ENCODE data around the gene RNF222. TPM values are rescaled to one million over a fixed set of nuclear protein-coding genes. Genes with fewer than 3 reads are reported as not detected.
A peak's percentile ranks its signal among the peaks of the same experiment; 100 is the strongest.
"Not testable (repeated sequence)": the region's sequence is repeated elsewhere in the genome, so short reads cannot be mapped to it uniquely, and the experiment has no call there.

RNF222 gene
- total RNA-seq, 2 experiments from 2014 or later: 0.12 to 0.20 TPM

DNA sequence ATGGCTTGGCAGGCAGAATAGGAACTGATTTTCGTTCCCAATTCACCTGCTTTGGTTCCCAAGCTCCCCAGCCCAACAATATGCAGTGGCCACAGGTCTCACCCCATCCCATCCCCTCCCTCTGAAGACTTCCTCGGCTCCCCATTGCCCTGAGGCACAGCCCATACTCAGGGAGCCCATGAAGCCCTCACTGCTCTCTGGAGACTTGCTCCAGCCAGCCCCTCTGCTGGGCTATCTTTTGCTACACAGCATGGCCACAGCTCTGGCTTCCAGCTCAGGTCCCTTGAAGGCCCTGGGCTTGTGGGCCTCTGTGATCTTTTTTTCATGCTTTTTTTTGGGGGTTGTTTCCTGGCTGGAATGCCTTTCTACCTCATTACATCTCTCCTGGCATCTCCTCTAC is 8.5 kb upstream of the RNF222 start:
- Mint-ChIP-seq H3K27me3 (peaks cover 22% of the 10 kb centered on the region), H3K9me3 (ENCODE audit: low read depth) (no peaks in the 10 kb centered on the region), H3K4me1 (peaks cover 12% of the 10 kb centered on the region), H3K27ac (no peak overlapping the region), H3K4me3 (no peak overlapping the region), H3K36me3 (no peaks in the 10 kb centered on the region)
- DNase-seq (no peak), ATAC-seq (no peak)
- CTCF ChIA-PET: interaction anchor here (0.6 to 1.4 kb wide), 3 partner anchors 16 to 199 kb away, joined by 3 to 6 read pairs (median 3); no protein-coding TSS in a partner anchor

DNA sequence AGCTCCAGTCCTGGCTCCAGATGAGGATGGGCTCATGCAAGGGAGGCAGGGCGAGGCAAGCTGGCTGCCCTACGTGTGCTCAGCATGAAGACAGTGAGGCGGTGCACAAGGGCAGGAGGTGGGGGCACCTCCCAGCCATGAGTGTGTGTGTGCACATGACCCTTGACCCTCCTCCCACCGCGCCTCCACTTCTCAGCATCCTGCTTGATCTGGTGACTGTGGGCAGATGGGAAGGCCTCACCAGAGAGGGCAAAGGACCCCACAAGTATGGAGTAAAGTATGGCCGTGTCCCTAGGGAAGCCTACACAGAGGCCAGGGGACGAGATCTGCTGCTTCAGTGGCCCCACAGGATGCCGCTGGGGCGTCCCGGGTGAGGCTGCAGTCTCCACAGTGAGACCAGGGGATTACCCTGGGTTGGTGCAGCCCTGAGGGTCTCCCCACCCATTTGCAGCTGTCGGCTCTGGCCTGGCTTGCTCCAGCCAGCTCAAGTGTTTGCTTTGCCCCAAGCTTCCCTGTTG is 7.9 kb upstream of the RNF222 start:
- no peak overlapping the region for H3K4me3 Mint-ChIP-seq
- ATAC-seq (no peak), DNase-seq (no peak)
- CTCF ChIA-PET: interaction anchor here (1.3 to 1.4 kb wide), 2 partner anchors 16 to 19 kb away, joined by 3 to 6 read pairs; no protein-coding TSS in a partner anchor
- H3K9me3 Mint-ChIP-seq (ENCODE audit: low read depth): no peaks in the 10 kb centered on the region
- peaks cover 23% of the 10 kb centered on the region for H3K27me3 Mint-ChIP-seq
- peaks cover 12% of the 10 kb centered on the region for H3K4me1 Mint-ChIP-seq
- no peaks in the 10 kb centered on the region for H3K36me3 Mint-ChIP-seq
- H3K27ac Mint-ChIP-seq: no peak overlapping the region

DNA sequence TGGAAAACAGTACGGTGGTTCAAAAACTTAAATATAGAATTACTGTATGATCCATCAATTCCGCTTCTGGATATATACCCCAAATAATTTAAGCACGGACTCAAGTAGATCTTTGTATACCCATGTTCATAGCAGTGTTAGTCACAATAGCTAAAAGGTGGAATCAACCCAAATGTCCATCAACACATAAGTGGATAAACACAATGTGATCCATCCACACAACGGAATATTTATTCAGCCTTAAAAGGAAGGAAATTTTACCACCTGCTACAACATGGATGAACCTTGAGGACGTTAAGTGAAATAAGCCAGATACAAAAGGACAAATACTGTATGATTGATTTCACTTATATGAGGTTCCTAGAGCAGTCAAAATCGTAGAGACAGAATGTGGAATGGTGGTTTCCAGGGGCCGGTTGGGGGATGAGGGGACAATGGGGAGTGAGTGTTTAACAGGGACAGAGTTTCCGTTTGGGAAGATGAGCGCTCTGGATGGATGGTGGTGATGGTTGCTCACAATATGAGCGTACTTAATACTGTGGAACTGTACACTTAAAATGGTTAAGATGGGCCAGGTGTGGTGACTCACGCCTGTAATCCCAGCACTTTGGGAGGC is 5.4 kb upstream of the RNF222 start:
- Mint-ChIP-seq H3K27me3 (peaks cover 25% of the 10 kb centered on the region), H3K9me3 (ENCODE audit: low read depth) (no peaks in the 10 kb centered on the region), H3K4me1 (peaks cover under 1% of the 10 kb centered on the region), H3K27ac (no peak overlapping the region), H3K4me3 (no peak overlapping the region), H3K36me3 (no peaks in the 10 kb centered on the region)
- DNase-seq (no peak), ATAC-seq (no peak)
- CTCF ChIA-PET: no interaction called here

DNA sequence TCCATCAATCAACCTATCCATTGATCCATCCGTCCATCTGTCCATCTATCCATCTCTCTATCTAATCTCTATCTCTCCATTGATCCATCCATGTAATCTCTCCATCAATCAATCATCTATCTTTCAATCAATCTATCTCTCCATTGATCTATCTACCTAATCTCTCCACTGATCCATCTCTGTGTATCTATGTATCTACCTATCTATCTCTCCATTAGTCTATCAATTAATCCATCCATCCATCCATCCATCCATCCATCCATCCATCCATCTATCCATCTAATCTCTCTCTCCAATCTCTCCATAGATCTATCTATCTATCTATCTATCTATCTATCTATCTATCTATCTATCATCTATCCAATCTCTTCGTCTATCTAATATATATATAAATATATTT is 3.5 kb upstream of the RNF222 start:
- H3K9me3 Mint-ChIP-seq (ENCODE audit: low read depth): no peaks in the 10 kb centered on the region
- peaks cover 32% of the 10 kb centered on the region for H3K27me3 Mint-ChIP-seq
- H3K27ac Mint-ChIP-seq: no peak overlapping the region
- ATAC-seq (no peak), DNase-seq (no peak)
- no peaks in the 10 kb centered on the region for H3K36me3 Mint-ChIP-seq
- CTCF ChIA-PET: no interaction called here
- H3K4me3 Mint-ChIP-seq: no peak overlapping the region
- H3K4me1 Mint-ChIP-seq: no peaks in the 10 kb centered on the region

DNA sequence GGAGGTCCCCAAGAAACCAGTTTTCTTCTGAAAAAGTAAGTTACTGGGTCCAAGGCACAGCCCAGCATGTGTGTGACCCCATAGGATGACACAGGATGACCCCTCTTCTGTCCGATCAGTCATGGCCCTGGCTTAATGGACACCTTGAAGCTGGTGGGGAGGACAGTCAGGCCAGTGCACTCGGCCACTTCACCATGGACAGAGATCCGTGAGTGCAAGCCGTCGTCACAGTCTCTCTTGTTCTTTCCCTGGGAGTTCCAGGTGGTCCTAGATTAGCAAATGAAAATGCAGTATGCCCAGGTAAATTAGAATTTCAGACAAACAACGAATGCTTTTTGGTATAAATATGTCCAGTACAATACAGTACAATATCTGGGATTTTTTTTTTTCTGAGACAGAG is 1.4 kb upstream of the RNF222 start:
- H3K36me3 Mint-ChIP-seq: peaks cover 2% of the 10 kb centered on the region
- H3K9me3 Mint-ChIP-seq (ENCODE audit: low read depth): no peaks in the 10 kb centered on the region
- CTCF ChIA-PET: interaction anchor here (0.8 kb wide), 1 partner anchor 11 kb away, joined by 3 read pairs; no protein-coding TSS in a partner anchor
- H3K27me3 Mint-ChIP-seq: peaks cover 44% of the 10 kb centered on the region
- DNase-seq (no peak), ATAC-seq (no peak)
- H3K4me3 Mint-ChIP-seq: no peak overlapping the region
- peaks cover 2% of the 10 kb centered on the region for H3K4me1 Mint-ChIP-seq
- no peak overlapping the region for H3K27ac Mint-ChIP-seq

DNA sequence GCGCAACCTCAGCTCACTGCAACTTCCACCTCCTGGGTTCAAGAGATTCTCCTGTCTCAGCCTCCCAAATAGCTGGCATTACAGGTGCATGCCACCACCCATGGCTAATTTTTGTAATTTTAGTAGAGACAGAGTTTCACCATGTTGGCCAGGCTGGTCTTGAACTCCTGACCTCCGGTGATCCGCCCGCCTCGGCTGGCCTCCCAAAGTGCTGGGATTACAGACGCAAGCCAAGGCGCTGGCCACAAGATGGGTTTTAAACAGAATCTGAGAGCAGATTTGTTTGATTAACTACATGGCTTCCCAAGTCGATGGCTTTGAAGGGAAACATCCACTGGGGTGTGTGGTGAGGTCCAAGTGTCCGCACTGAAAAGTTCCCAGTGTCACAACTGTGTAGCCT is 3.1 kb downstream of the RNF222 start:
- ATAC-seq; H3K9me3 Mint-ChIP-seq (ENCODE audit: low read depth); DNase-seq; H3K4me3 Mint-ChIP-seq; H3K27ac Mint-ChIP-seq; H3K36me3 Mint-ChIP-seq: not testable (repeated sequence)
- Mint-ChIP-seq H3K4me1 (peaks cover 12% of the 10 kb centered on the region), H3K27me3 (peaks cover 26% of the 10 kb centered on the region)
- CTCF ChIA-PET: interaction anchor here (0.7 to 4.7 kb wide), 4 partner anchors 12 to 351 kb away, joined by 3 to 41 read pairs (median 8); partner anchors contain the start of genes KRABD2 and RPL26

DNA sequence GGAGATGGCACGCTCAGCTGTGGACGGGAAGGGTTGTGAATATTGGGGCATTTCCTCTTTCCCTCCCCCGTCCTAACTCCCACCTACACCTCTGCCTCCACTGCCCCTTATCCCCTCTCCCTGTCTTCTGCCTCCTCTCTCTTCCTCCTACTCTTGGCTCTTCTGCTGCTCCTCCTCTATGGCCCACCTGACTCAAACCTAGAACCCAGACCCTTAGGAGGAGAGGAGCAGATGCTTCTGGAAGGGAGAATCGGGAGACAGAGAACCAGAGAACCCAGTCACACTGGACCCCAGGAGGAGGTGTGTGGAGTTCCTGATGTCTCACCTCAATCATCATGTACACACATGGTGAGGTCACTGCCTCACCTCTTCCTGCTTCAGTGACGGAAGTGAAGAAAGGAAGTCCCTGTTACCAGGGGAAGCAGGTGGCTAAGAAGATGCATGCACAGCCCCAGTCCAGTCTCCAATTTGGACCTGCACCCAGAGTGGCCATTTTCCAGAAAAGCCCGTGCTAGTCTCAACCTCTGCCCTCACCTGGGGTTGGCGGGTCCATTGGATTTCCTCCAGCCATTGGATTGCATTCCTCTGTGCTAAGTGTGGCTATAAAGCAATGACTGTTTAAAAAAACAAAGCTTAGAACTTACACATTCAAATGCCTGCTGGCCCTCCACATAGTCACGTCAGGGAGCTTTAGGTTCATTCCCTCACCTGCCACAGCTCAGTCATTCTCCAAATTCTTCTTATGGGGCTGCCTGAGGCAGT is 4.0 kb downstream of the RNF222 start:
- Mint-ChIP-seq H3K4me3 (no peak overlapping the region), H3K27me3 (peaks cover 24% of the 10 kb centered on the region), H3K4me1 (peaks cover 12% of the 10 kb centered on the region), H3K27ac (peak overlapping the region; percentile 94), H3K36me3 (peaks cover 2% of the 10 kb centered on the region), H3K9me3 (ENCODE audit: low read depth) (no peaks in the 10 kb centered on the region)
- peak; percentile 80 for DNase-seq
- CTCF ChIA-PET: interaction anchor here (0.7 to 4.7 kb wide), 5 partner anchors 11 to 352 kb away, joined by 3 to 41 read pairs (median 4); partner anchors contain the start of genes KRABD2 and RPL26
- peak; percentile 94 for ATAC-seq

GRCh38 chr17:8392674-8393469 is 4.8 kb downstream of the RNF222 start:
- H3K4me1 Mint-ChIP-seq: peaks cover 19% of the 10 kb centered on the region
- H3K27me3 Mint-ChIP-seq: peaks cover 18% of the 10 kb centered on the region
- H3K4me3 Mint-ChIP-seq: no peak overlapping the region
- ATAC-seq (no peak), DNase-seq (no peak)
- CTCF ChIA-PET: interaction anchor here (0.6 to 4.7 kb wide), 3 partner anchors 10 to 600 kb away, joined by 3 to 41 read pairs (median 4); partner anchors contain the start of gene RPL26
- peaks cover 2% of the 10 kb centered on the region for H3K36me3 Mint-ChIP-seq
- no peaks in the 10 kb centered on the region for H3K9me3 Mint-ChIP-seq (ENCODE audit: low read depth)
- H3K27ac Mint-ChIP-seq: peak overlapping the region; percentile 94

DNA sequence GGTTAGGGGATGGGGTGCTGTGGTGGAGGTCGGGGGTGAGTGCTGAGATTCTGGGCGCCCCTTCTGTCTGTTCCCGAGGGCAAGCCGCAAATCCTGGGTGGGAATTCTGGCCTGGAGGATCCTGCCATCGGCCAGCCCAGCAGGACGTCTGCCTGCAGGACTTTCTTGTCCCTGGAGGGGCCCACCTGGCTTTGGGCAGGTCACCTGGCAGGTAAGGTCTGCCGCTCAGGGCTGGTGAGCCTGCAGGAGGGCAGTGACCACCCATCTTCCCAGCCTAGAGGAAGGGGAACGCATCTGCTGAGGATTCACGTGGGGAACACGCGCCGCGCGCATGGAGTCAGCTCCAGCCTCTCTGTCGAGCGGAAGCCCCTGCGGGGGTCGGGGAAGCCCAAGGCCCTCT is 5.4 kb downstream of the RNF222 start:
- peaks cover 2% of the 10 kb centered on the region for H3K36me3 Mint-ChIP-seq
- no peak overlapping the region for H3K27ac Mint-ChIP-seq
- H3K9me3 Mint-ChIP-seq (ENCODE audit: low read depth): no peaks in the 10 kb centered on the region
- H3K4me1 Mint-ChIP-seq: peaks cover 23% of the 10 kb centered on the region
- peaks cover 13% of the 10 kb centered on the region for H3K27me3 Mint-ChIP-seq
- H3K4me3 Mint-ChIP-seq: no peak overlapping the region
- no peak for ATAC-seq
- DNase-seq: no peak
- CTCF ChIA-PET: interaction anchor here (4.7 kb wide), 1 partner anchor 9 kb away, joined by 41 read pairs; the partner anchor contains the start of gene RPL26

- peaks cover 25% of the 10 kb centered on the region for H3K4me1 Mint-ChIP-seq
- CTCF ChIA-PET: interaction anchor here (0.8 to 4.7 kb wide), 2 partner anchors 9 to 18 kb away, joined by 3 to 41 read pairs; partner anchors contain the start of gene RPL26
- H3K9me3 Mint-ChIP-seq (ENCODE audit: low read depth): no peaks in the 10 kb centered on the region
- peaks cover 2% of the 10 kb centered on the region for H3K36me3 Mint-ChIP-seq
- peaks cover 13% of the 10 kb centered on the region for H3K27me3 Mint-ChIP-seq
- no peak overlapping the region for H3K4me3 Mint-ChIP-seq
- DNase-seq (no peak), ATAC-seq (no peak)
- H3K27ac Mint-ChIP-seq: no peak overlapping the region
Measured at GRCh38 chr17:8391711-8392110, 5.9 kb downstream of the RNF222 start.

- CTCF ChIA-PET: interaction anchor here (1.4 to 1.6 kb wide), 3 partner anchors 11 to 360 kb away, joined by 4 to 5 read pairs (median 5); partner anchors contain the start of gene KRABD2
Measured at GRCh38 chr17:8387914-8388651, 9.5 kb downstream of the RNF222 start.

GRCh38 chr17:8386841-8387240 is 10.8 kb downstream of the RNF222 start:
- Mint-ChIP-seq H3K27me3 (no peaks in the 10 kb centered on the region), H3K27ac (no peak overlapping the region), H3K4me1 (peaks cover 40% of the 10 kb centered on the region), H3K9me3 (ENCODE audit: low read depth) (no peaks in the 10 kb centered on the region), H3K4me3 (no peak overlapping the region), H3K36me3 (peaks cover 11% of the 10 kb centered on the region)
- DNase-seq (no peak), ATAC-seq (no peak)
- CTCF ChIA-PET: interaction anchor here (0.7 to 1.9 kb wide), 6 partner anchors 10 to 570 kb away, joined by 3 to 10 read pairs (median 4); partner anchors contain the start of gene KRABD2

More at GRCh38 chr17:8387914-8388651, 9.5 kb downstream of the RNF222 start:
- ATAC-seq: no peak
- H3K4me3 Mint-ChIP-seq: no peak overlapping the region
- peaks cover 32% of the 10 kb centered on the region for H3K4me1 Mint-ChIP-seq
- no peaks in the 10 kb centered on the region for H3K9me3 Mint-ChIP-seq (ENCODE audit: low read depth)
- peak; percentile 56 for DNase-seq
- peak overlapping the region; percentile 44 for H3K27ac Mint-ChIP-seq
- H3K27me3 Mint-ChIP-seq: no peaks in the 10 kb centered on the region
- peaks cover under 1% of the 10 kb centered on the region for H3K36me3 Mint-ChIP-seq
